Keratinocyte (primary cell): ENCODE data around the gene MSI2. TPM values are rescaled to one million over a fixed set of nuclear protein-coding genes. Genes with fewer than 3 reads are reported as not detected.

Experiments used
- DNase-seq: peaks from one replicate; pipeline ENCODE4 v3.0.0-alpha.2; 2011; ENCODE audit warnings: low read depth, missing footprints, low spot score
- FAIRE-seq: peaks from 2 replicates; lab custom pipeline; 2011; peaks lifted over from hg19 to GRCh38; lab: Jason Lieb, UNC
- H2AFZ ChIP-seq: 2 replicates; pipeline ENCODE4 v1.6.0; 2012; ENCODE audit warnings: low read length, control low read depth, inconsistent platforms; ENCODE audit not compliant: control insufficient read depth
- H3K27ac ChIP-seq: 2 replicates; pipeline ENCODE4 v1.5.1; 2011; ENCODE audit warnings: low read length; ENCODE audit not compliant: control insufficient read depth, insufficient read depth
- H3K27me3 ChIP-seq: 3 replicates; pipeline ENCODE4 v1.6.0; 2011; ENCODE audit warnings: low read length; ENCODE audit not compliant: control insufficient read depth, insufficient read depth; ENCODE audit errors: extremely low read depth
- H3K36me3 ChIP-seq, 2 experiments: 2 replicates in 1 of 2; 3 replicates in 1 of 2; pipeline ENCODE4 v1.5.1; 2011; ENCODE audit warnings: low read length in 2 of 2, mild to moderate bottlenecking in 1 of 2; ENCODE audit not compliant: control insufficient read depth in 2 of 2, insufficient read depth in 2 of 2; ENCODE audit errors: extremely low read depth in 1 of 2
- H3K4me1 ChIP-seq: 3 replicates; pipeline ENCODE4 v1.5.1; 2011; ENCODE audit warnings: low read length; ENCODE audit not compliant: control insufficient read depth, insufficient read depth; ENCODE audit errors: extremely low read depth
- H3K4me2 ChIP-seq: 3 replicates; pipeline ENCODE4 v1.6.0; 2011; ENCODE audit warnings: low read depth, low read length; ENCODE audit not compliant: control insufficient read depth, insufficient read depth; ENCODE audit errors: extremely low read depth
- H3K4me3 ChIP-seq, 3 experiments: fragments of 200-600 bp in 1 of 3; sonication (generic) in 1 of 3; 2 replicates in 2 of 3; 3 replicates in 1 of 3; pipeline ENCODE4 v1.5.1; 2011 to 2016; ENCODE audit warnings: low read length in 3 of 3, mild to moderate bottlenecking in 3 of 3, control low read depth in 2 of 3, inconsistent platforms in 1 of 3, low read depth in 1 of 3, mixed read lengths in 1 of 3, mixed run types in 1 of 3, moderate library complexity in 1 of 3; ENCODE audit not compliant: control insufficient read depth in 2 of 3, insufficient read depth in 2 of 3; ENCODE audit errors: extremely low read depth in 1 of 3
- H3K79me2 ChIP-seq: 2 replicates; pipeline ENCODE4 v1.6.0; 2012; ENCODE audit warnings: low read length; ENCODE audit not compliant: control insufficient read depth, insufficient read depth
- H3K9ac ChIP-seq: 3 replicates; pipeline ENCODE4 v1.6.0; 2011; ENCODE audit warnings: low read length; ENCODE audit not compliant: control insufficient read depth, insufficient read depth; ENCODE audit errors: extremely low read depth
- H3K9me1 ChIP-seq: 3 replicates; pipeline ENCODE4 v1.6.0; 2011; ENCODE audit warnings: low read length; ENCODE audit not compliant: control insufficient read depth, insufficient read depth; ENCODE audit errors: extremely low read depth
- H3K9me3 ChIP-seq: 2 replicates; pipeline ENCODE4 v1.5.1; 2012; ENCODE audit warnings: low read depth, low read length; ENCODE audit not compliant: control insufficient read depth
- H4K20me1 ChIP-seq: 3 replicates; pipeline ENCODE4 v1.6.0; 2011; ENCODE audit warnings: low read length; ENCODE audit not compliant: control insufficient read depth, insufficient read depth; ENCODE audit errors: extremely low read depth
- CTCF ChIP-seq, 3 experiments: IDR thresholded peaks in 1 of 3; conservative IDR thresholded peaks in 1 of 3; optimal IDR thresholded peaks in 1 of 3; 2 replicates in 2 of 3; 3 replicates in 1 of 3; pipeline versions ENCODE3 to v1.5.1; 2011; ENCODE audit warnings: low read length in 3 of 3, mild to moderate bottlenecking in 3 of 3, moderate library complexity in 2 of 3, control low read depth in 1 of 3, inconsistent platforms in 1 of 3; ENCODE audit not compliant: insufficient read depth in 2 of 3; ENCODE audit errors: extremely low read depth in 1 of 3
- EZH2 ChIP-seq: IDR thresholded peaks from one replicate; pipeline ENCODE4 v1.6.1; 2012; ENCODE audit warnings: inconsistent platforms, mild to moderate bottlenecking, low read length, moderate library complexity
- dilution Hi-C: fragments of 300-500 bp; cut with MboI; formaldehyde crosslinking; loops from one replicate; pipeline ENCODE4 v1.7.0; 2020; ENCODE audit warnings: low sequenced_read_pairs; ENCODE audit not compliant: extremely low pct_ligation_motif_present
- polyA plus RNA-seq, 5 experiments: library from polyadenylated mRNA; depleted of rRNA in 3 of 5; stranded (reverse) in 3 of 5; stranded (forward) in 1 of 5; unstranded in 1 of 5; fragments of >200 nt; gene quantifications; 1 replicate in 1 of 5; 2 replicates in 3 of 5; 3 replicates in 1 of 5; pipeline versions ENCODE4 v1.2.1 to v1.2.3, GENCODE V29; 2011 to 2012; ENCODE audit warnings: missing spikeins in 2 of 5, low read depth in 1 of 5, low replicate concordance in 1 of 5

The MSI2 gene
- polyA plus RNA-seq, 1 donor (not counting 4 experiments of a cell fraction or from before 2014, with no cell fraction given), result 22.3 TPM

DNA sequence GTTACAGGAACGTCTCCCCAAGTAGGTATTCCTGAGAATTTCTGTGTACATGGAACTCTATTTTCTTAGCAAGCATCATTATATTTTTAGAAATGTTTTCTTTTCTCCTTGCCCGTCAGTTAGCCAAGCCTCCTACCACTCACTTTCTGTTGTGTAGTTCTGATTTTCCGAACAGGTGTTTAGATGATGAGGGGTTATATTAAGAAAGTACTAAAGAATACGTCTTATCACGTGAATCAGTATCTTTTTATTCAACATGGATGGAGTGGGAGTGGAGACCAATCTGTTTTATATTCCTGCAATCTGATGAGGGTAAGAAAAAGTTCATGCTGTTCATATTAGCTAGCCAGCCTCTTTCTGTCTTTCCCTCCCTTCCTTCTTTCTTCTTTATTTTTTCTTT is 29.4 kb downstream of the MSI2 start:
- dilution Hi-C loops, result no loop called here
- peaks cover 0 to 8% of the 10 kb centered on the region in 2 experiments for H3K36me3 ChIP-seq
- no peaks in the 10 kb centered on the region for H4K20me1 ChIP-seq
- H3K4me1 ChIP-seq, result no peaks in the 10 kb centered on the region
- no peaks in the 10 kb centered on the region for H3K79me2 ChIP-seq
- no peak overlapping the region for H3K9ac ChIP-seq
- DNase-seq, result no peak
- no peaks in the 10 kb centered on the region for H3K27me3 ChIP-seq
- no peak overlapping the region for H3K4me2 ChIP-seq
- FAIRE-seq, result no peak
- no peak overlapping the region for H3K4me3 ChIP-seq
- H3K9me3 ChIP-seq, result no peaks in the 10 kb centered on the region
- no peaks in the 10 kb centered on the region for H3K9me1 ChIP-seq
- H2AFZ ChIP-seq, result no peak overlapping the region
- TF ChIP-seq CTCF (optimal IDR thresholded peaks at IDR 0.05 in 1 of 3, IDR thresholded peaks at IDR 0.05 in 1 of 3, conservative IDR thresholded peaks at IDR 0.05 in 1 of 3; ENCODE audit: extremely low read depth in 1 of 3, insufficient read depth in 2 of 3, low read length in 3 of 3), result no peak
- TF ChIP-seq EZH2, result no peak
- no peak overlapping the region for H3K27ac ChIP-seq

DNA sequence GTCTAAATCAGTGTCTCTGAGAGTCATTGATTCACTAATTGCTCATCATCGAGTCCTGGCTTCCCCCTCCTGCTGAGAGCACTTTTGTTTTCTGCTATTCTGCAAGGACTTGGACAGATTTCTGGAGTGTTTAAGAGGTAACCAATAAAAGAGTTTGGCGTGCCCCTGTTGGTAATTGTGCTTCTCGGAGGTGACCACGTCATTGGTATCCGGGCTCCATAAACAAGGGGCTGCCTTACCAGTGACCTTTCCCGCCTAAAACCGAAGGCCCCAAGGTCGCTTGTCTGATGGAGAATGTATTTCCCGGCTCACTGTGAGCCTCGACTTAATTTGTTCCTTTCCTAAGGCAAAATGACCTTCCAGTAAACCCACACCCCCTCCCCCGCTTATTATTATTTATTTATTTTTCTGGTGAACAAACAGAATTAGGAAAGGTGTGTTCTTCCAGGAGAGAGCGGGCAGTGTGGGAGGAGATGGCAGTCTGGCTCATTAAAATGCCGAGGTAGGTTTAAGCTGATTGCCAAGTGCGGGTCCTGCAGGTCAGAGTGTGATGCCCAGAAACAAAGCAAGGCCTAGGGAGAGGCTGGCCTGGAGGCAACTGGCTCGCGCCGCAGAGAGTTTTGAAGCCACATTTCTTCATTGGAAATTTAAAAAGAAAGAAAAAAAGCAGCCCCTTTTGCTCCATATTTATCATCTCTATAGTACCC is 30.2 kb downstream of the MSI2 start:
- Histone ChIP-seq H3K4me1 (no peaks in the 10 kb centered on the region), H4K20me1 (no peaks in the 10 kb centered on the region), H3K9me1 (no peaks in the 10 kb centered on the region), H3K36me3 (peaks cover 0 to 6% of the 10 kb centered on the region in 2 experiments), H3K4me3 (no peak overlapping the region), H3K79me2 (no peaks in the 10 kb centered on the region), H3K27me3 (no peaks in the 10 kb centered on the region), H3K27ac (no peak overlapping the region), H3K9ac (no peak overlapping the region), H3K4me2 (no peak overlapping the region), H3K9me3 (no peaks in the 10 kb centered on the region), H2AFZ (no peak overlapping the region)
- DNase-seq (no peak), FAIRE-seq (no peak)
- TF ChIP-seq CTCF (optimal IDR thresholded peaks at IDR 0.05 in 1 of 3, IDR thresholded peaks at IDR 0.05 in 1 of 3, conservative IDR thresholded peaks at IDR 0.05 in 1 of 3; ENCODE audit: extremely low read depth in 1 of 3, insufficient read depth in 2 of 3, low read length in 3 of 3), result no peak
- TF ChIP-seq EZH2, result no peak
- dilution Hi-C loops, result no loop called here
